Endothelial cell of umbilical vein (primary cell): ENCODE measurements around the gene NEDD4L. TPM values are rescaled to one million over a fixed set of nuclear protein-coding genes. Genes with fewer than 3 reads are reported as not detected.

ENCODE experiments used
- BruUV-seq: library from RNA; stranded (reverse); fragments of 400-500 nt; replicated peaks from 2 replicates; lab custom pipeline; 2021; lab: Mats Ljungman, UMichigan
- CTCF ChIA-PET: fragments of 300-600, 350-600 bp; sonication (Branson Sonifier 250); formaldehyde crosslinking; loops from one replicate; lab custom pipeline; 2021; ENCODE audit warnings: antibody characterized with exemption, inconsistent platforms; lab: Charles Lee
- POLR2A ChIA-PET: fragments of 300-600, 350-600 bp; sonication (Branson Sonifier 250); formaldehyde crosslinking; loops from one replicate; lab custom pipeline; 2021; ENCODE audit warnings: antibody characterized with exemption, inconsistent platforms; lab: Charles Lee
- DNase-seq: peaks from one replicate; pipeline ENCODE4 v3.0.0-alpha.2; 2011; ENCODE audit warnings: low read depth, low spot score
- FAIRE-seq: peaks from 2 replicates; lab custom pipeline; 2011; peaks lifted over from hg19 to GRCh38; lab: Jason Lieb, UNC
- H2AFZ ChIP-seq: 2 replicates; pipeline ENCODE4 v1.6.0; 2012; ENCODE audit warnings: low read depth, low read length, control low read depth, inconsistent platforms
- H3K27ac ChIP-seq: 2 replicates; pipeline ENCODE4 v1.5.1; 2011; ENCODE audit warnings: low read depth, mild to moderate bottlenecking, control low read depth, low read length, moderate library complexity; ENCODE audit not compliant: insufficient read depth
- H3K27me3 ChIP-seq, 2 experiments: 2 replicates each; pipeline versions ENCODE4 v1.6.0 to v1.6.1; 2011; ENCODE audit warnings: low read length in 2 of 2, mixed read lengths in 1 of 2; ENCODE audit not compliant: control insufficient read depth in 2 of 2, insufficient read depth in 2 of 2
- H3K36me3 ChIP-seq, 2 experiments: 2 replicates in 1 of 2; 3 replicates in 1 of 2; pipeline ENCODE4 v1.5.1; 2011; ENCODE audit warnings: low read length in 2 of 2, mild to moderate bottlenecking in 1 of 2, moderate library complexity in 1 of 2; ENCODE audit not compliant: control insufficient read depth in 2 of 2, insufficient read depth in 2 of 2; ENCODE audit errors: extremely low read depth in 1 of 2
- H3K4me1 ChIP-seq: 3 replicates; pipeline ENCODE4 v1.5.1; 2011; ENCODE audit warnings: mild to moderate bottlenecking, low read length; ENCODE audit not compliant: control insufficient read depth, insufficient read depth; ENCODE audit errors: extremely low read depth
- H3K4me2 ChIP-seq: 2 replicates; pipeline ENCODE4 v1.6.1; 2011; ENCODE audit warnings: low read length, control low read depth, mixed read lengths; ENCODE audit not compliant: insufficient read depth
- H3K4me3 ChIP-seq, 3 experiments: fragments of 200-600 bp in 1 of 3; sonication (generic), shearing (Covaris generic) in 1 of 3; replicated peaks in 1 of 3; 2 replicates each; pipeline ENCODE4 v1.5.1; 2011 to 2016; ENCODE audit warnings: control low read depth in 3 of 3, low read length in 3 of 3, mild to moderate bottlenecking in 2 of 3, inconsistent platforms in 1 of 3, low read depth in 1 of 3, moderate library complexity in 1 of 3; ENCODE audit not compliant: insufficient read depth in 1 of 3
- H3K79me2 ChIP-seq: 2 replicates; pipeline ENCODE4 v1.6.0; 2012; ENCODE audit warnings: low read length, inconsistent platforms; ENCODE audit not compliant: control insufficient read depth, insufficient read depth
- H3K9ac ChIP-seq: replicated peaks from 2 replicates; pipeline ENCODE3; 2011; ENCODE audit warnings: low read length, control low read depth; ENCODE audit not compliant: insufficient read depth; ENCODE audit errors: extremely low read depth
- H3K9me1 ChIP-seq: replicated peaks from 3 replicates; pipeline ENCODE4 v1.6.0; 2011; ENCODE audit warnings: mild to moderate bottlenecking, low read length; ENCODE audit not compliant: control insufficient read depth, insufficient read depth; ENCODE audit errors: extremely low read depth
- H3K9me3 ChIP-seq: replicated peaks from 2 replicates; pipeline ENCODE4 v1.5.1; 2012; ENCODE audit warnings: low read length, inconsistent platforms; ENCODE audit not compliant: control insufficient read depth, insufficient read depth
- H4K20me1 ChIP-seq: replicated peaks from 2 replicates; pipeline ENCODE3; 2011; ENCODE audit warnings: mild to moderate bottlenecking, low read length; ENCODE audit not compliant: control insufficient read depth, insufficient read depth; ENCODE audit errors: extremely low read depth
- CTCF ChIP-seq, 2 donors: IDR thresholded peaks; 1 replicate in 1 of 2; 2 replicates in 1 of 2; pipeline ENCODE4 v1.5.1; 2011; ENCODE audit warnings: low read length in 2 of 2, mild to moderate bottlenecking in 2 of 2, moderate library complexity in 2 of 2, control low read depth in 1 of 2, inconsistent platforms in 1 of 2, low read depth in 1 of 2; ENCODE audit not compliant: insufficient read depth in 1 of 2; ENCODE audit errors: extremely low read depth in 1 of 2
- EZH2 ChIP-seq: IDR thresholded peaks from 2 replicates; pipeline ENCODE4 v1.6.1; 2012; ENCODE audit warnings: borderline replicate concordance, low read depth, mild to moderate bottlenecking, moderate library complexity, low read length, inconsistent platforms; ENCODE audit not compliant: severe bottlenecking
- FOS ChIP-seq: IDR thresholded peaks from 2 replicates; pipeline ENCODE4 v1.6.1; 2011; ENCODE audit warnings: mild to moderate bottlenecking, low read length, moderate library complexity, borderline replicate concordance; ENCODE audit not compliant: insufficient read depth
- GATA2 ChIP-seq: IDR thresholded peaks from 2 replicates; pipeline ENCODE4 v1.7.0; 2011; ENCODE audit warnings: low read depth, mild to moderate bottlenecking, moderate library complexity, mixed read lengths, low read length; ENCODE audit not compliant: insufficient read length, insufficient read depth
- JUN ChIP-seq: IDR thresholded peaks from 2 replicates; pipeline ENCODE4 v1.6.1; 2011; ENCODE audit warnings: borderline replicate concordance, low read depth; ENCODE audit not compliant: insufficient read length, insufficient read depth
- MAX ChIP-seq: IDR thresholded peaks from 2 replicates; pipeline ENCODE4 v1.6.1; 2011; ENCODE audit not compliant: insufficient read depth, insufficient read length
- MYC ChIP-seq: IDR thresholded peaks from one replicate; pipeline ENCODE4 v1.6.1; 2011; ENCODE audit warnings: mild to moderate bottlenecking, low read depth, low read length
- POLR2A ChIP-seq: IDR thresholded peaks from 2 replicates; pipeline ENCODE4 v1.6.1; 2012; ENCODE audit warnings: low read depth, mild to moderate bottlenecking, control low read depth, low read length
- POLR2AphosphoS5 ChIP-seq: IDR thresholded peaks from 2 replicates; pipeline ENCODE4 v1.6.1; 2012; ENCODE audit warnings: low read depth, mild to moderate bottlenecking, control low read depth, low read length, moderate library complexity; ENCODE audit not compliant: insufficient read depth
- dilution Hi-C: fragments of 300-500 bp; cut with MboI; formaldehyde crosslinking; loops from one replicate; pipeline ENCODE4 v1.15.0; 2019; ENCODE audit warnings: low sequenced_read_pairs; ENCODE audit not compliant: extremely low pct_ligation_motif_present
- intact Hi-C: fragments of 100-400 bp; cut with micrococcal nuclease; formaldehyde crosslinking; loops from one replicate; pipeline ENCODE4 v1.10.0; 2022
- polyA plus RNA-seq, 4 experiments: library from polyadenylated mRNA; depleted of rRNA in 3 of 4; stranded (reverse) in 3 of 4; unstranded in 1 of 4; fragments of >200 nt; gene quantifications; 2 replicates each; pipeline versions ENCODE4 v1.2.1 to v1.2.3, GENCODE V29; 2011 to 2012; ENCODE audit warnings: missing spikeins in 1 of 4
- total RNA-seq: library from RNA; stranded (reverse); gene quantifications from 2 replicates; pipeline ENCODE4 v1.2.3, GENCODE V29; 2021

NEDD4L gene
- total and polyA plus RNA-seq, 2 donors (not counting 3 experiments of a cell fraction or from before 2014, with no cell fraction given): 20.5 to 78.9 TPM

- intact Hi-C loops (no loop called here), dilution Hi-C loops (no loop called here)
- no peaks in the 10 kb centered on the region for H3K79me2 ChIP-seq
- H2AFZ ChIP-seq: no peak overlapping the region
- H4K20me1 ChIP-seq: no peaks in the 10 kb centered on the region
- H3K9me3 ChIP-seq: no peaks in the 10 kb centered on the region
- FAIRE-seq (no peak), DNase-seq (no peak)
- ChIA-PET CTCF (interaction anchor here (0.6 to 2.2 kb wide), 3 partner anchors 43 to 191 kb away, joined by 3 to 9 read pairs (median 3); no protein-coding TSS in a partner anchor), POLR2A (interaction anchor here (0.5 kb wide), 1 partner anchor 1047 kb away, joined by 6 read pairs; no protein-coding TSS in a partner anchor)
- no peak overlapping the region for H3K4me2 ChIP-seq
- BruUV-seq: no TSS peak
- TF ChIP-seq POLR2AphosphoS5: no peak
- TF ChIP-seq JUN: no peak
- TF ChIP-seq GATA2: no peak
- TF ChIP-seq CTCF (IDR thresholded peaks at IDR 0.05; ENCODE audit: extremely low read depth in 1 of 2, insufficient read depth in 1 of 2, low read depth in 1 of 2, low read length in 2 of 2): no peak
- TF ChIP-seq FOS: no peak
- TF ChIP-seq EZH2: no peak
- no peak for TF ChIP-seq MAX
- TF ChIP-seq MYC: no peak
- no peak for TF ChIP-seq POLR2A
- H3K9me1 ChIP-seq: no peaks in the 10 kb centered on the region
- H3K4me3 ChIP-seq: no peak overlapping the region
- H3K9ac ChIP-seq: no peak overlapping the region
- H3K4me1 ChIP-seq: no peaks in the 10 kb centered on the region
- H3K27me3 ChIP-seq: peaks cover 0 to 3% of the 10 kb centered on the region in 2 experiments
- H3K27ac ChIP-seq: no peak overlapping the region
- H3K36me3 ChIP-seq: no peaks in the 10 kb centered on the region
Observed at GRCh38 chr18:58078889-58079573, 35.0 kb downstream of the NEDD4L start.
